NCI-H128 (cell line): ENCODE data around the gene RPS27L.

Experiments
- DNase-seq: peaks from one replicate; lab custom pipeline; 2025; ENCODE audit not compliant: unreplicated experiment; lab: John Stamatoyannopoulos, UW

Gene RPS27L

GRCh38 chr15:63188247-63188925 lies 31.1 kb upstream of the RPS27L start:
- DNase-seq: no peak

- no peak for DNase-seq
Observed at GRCh38 chr15:63187589-63188226, 30.4 kb upstream of the RPS27L start.

- no peak for DNase-seq
Observed at GRCh38 chr15:63186065-63186464, 28.8 kb upstream of the RPS27L start.

DNA sequence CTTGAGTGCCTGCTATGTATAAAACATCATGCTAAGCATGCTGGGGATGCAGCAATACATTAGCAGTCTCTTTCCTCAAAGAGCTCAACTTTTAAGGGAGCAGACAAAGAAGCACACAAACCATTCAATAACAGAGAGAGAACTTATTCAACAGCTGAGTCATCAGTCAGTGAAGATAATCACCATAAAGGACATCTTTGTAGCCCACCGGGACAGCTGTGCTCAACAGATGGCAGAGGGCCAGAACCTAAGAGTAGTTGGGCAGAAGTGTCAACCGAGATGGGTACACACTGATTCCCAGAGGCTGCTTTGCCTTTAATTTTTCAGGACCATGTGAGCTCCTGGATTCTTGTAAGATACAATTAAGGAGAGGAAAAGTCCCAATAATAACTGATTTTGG lies 27.9 kb upstream of the RPS27L start:
- DNase-seq: no peak

DNA sequence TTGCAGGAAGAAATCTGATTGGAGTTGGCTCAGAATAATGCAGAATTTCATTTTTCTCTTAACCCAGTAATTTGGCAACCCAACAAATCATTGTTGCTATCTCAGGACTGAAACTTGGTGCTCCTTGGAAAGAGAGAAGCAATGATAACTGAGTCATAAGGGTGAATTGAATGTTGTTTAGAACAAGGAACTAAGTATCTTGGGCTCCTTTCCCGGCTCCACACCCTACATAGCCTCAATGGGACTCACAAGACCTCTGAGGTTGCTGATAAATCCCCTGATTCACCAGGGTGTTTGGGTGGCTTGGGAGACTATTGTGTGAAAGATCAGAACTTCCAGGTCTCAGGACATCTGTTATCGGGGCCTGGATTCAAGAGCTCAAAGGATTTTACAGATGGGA lies 24.4 kb upstream of the RPS27L start:
- no peak for DNase-seq

GRCh38 chr15:63180746-63181145 lies 23.5 kb upstream of the RPS27L start:
- no peak for DNase-seq

- no peak for DNase-seq
Observed at GRCh38 chr15:63178034-63178433, 20.8 kb upstream of the RPS27L start.

GRCh38 chr15:63176302-63176701 lies 19.0 kb upstream of the RPS27L start:
- DNase-seq: no peak

GRCh38 chr15:63172851-63173451 lies 15.7 kb upstream of the RPS27L start:
- DNase-seq: no peak

DNA sequence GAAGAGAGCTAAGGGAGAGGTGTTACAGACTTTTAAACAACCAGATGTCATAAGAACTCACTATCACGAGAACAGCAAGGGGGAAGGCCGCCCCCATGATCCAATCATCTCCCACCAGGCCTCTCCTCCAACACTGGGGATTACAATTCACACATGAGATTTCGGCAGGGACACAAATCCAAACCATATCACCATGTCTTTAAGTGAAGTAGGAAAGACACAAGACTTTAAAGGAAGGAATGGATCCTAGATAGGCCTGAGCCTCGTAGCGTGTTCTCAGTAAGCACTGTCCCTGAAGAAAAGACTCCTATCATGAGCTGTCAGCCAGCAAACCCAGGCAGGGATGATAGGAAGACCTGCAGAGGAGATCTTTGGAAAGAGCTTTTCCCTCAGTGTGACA lies 15.1 kb upstream of the RPS27L start:
- no peak for DNase-seq

DNA sequence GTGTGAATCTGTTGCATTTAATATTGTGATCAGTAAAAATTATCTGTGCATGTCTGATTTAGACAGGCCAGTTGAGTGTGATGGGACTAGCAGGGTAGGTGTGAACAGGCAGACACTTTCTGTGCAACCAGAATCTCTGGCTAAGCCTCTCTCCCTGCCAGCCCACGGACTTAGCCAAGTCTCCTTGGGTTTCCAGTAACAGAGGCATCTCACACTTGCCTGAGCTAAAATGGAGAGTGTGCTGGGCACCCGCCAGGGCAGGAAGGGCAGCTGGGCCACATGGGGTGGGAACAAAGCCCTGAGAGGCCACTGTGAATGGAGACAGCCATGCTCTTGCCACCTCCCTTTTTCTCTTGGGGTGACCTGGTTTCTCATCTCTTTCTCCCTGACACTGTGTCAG lies 12.5 kb upstream of the RPS27L start:
- no peak for DNase-seq

DNA sequence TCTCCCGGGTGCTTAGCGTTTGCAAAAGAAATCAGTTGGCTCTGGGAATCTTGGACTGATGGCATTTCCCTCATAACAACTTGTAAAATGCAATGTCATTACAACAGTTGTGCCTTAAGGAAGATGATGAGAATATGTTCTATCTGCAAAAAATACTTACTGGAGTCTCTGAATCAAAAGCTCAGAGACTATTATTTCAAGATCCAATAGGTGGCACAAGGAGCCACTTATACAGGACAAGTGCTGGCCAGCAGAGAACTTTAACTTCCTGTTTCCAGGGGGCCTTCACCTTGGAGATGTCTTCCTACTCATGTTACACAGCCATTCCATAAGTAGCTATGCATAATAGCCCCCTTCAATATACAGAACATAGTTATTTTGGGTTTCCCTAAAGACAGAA lies 8.9 kb upstream of the RPS27L start:
- no peak for DNase-seq

DNA sequence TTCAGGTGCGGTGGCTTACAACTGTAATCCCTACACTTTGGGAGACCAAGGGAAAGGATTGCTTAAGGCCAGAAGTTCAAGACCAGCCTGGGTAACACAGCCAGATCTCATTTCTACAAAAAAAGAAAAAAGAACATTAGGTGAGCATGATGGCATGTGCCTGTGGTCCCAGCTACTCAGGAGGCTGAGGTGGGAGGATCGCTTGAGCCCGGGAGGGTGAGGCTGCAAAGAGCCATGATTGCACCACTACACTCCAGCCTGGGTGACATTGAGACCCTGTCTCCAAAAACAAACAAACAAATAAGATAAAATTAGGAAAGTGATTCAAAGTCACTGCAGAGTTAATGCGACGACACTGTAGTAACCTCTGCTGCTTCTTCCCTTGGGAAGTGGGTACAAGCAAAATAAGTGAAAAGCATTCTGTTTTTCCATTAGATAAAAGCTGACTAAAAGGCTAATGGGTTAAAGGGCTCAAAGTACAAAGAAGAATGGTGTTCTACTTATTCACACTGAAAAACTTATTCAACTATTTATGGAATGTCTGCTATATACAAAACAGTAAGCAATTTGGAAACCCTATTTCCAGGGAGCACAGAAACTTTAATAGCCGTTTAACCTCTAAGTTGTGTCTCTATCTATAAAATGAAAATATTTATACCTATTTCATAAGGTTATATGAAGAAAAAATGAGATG lies 8.0 kb upstream of the RPS27L start:
- no peak for DNase-seq

GRCh38 chr15:63163217-63163616 lies 5.9 kb upstream of the RPS27L start:
- DNase-seq: no peak

- no peak for DNase-seq
Observed at GRCh38 chr15:63160638-63161037, 3.4 kb upstream of the RPS27L start.

- no peak for DNase-seq
Observed at GRCh38 chr15:63157891-63158431, 684 bp upstream of the RPS27L start.

DNA sequence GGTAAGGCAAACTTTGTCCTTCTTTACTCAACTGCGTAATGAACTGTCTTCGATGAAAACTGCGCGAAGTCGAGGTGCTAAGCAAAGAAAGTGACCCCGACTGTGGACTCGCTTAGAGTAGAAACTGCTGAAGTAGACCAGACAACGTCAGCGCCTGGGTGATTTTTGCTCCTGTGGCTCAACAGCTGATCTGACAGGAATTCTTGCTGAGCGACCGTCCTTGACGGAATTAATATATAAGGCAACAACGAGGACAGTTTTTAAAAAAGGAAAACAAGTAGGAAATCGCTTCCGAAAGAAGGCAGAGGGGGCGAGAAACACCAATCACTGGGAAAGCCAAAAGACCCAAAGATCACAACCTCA lies 541 bp downstream of the RPS27L start:
- DNase-seq: no peak

DNA sequence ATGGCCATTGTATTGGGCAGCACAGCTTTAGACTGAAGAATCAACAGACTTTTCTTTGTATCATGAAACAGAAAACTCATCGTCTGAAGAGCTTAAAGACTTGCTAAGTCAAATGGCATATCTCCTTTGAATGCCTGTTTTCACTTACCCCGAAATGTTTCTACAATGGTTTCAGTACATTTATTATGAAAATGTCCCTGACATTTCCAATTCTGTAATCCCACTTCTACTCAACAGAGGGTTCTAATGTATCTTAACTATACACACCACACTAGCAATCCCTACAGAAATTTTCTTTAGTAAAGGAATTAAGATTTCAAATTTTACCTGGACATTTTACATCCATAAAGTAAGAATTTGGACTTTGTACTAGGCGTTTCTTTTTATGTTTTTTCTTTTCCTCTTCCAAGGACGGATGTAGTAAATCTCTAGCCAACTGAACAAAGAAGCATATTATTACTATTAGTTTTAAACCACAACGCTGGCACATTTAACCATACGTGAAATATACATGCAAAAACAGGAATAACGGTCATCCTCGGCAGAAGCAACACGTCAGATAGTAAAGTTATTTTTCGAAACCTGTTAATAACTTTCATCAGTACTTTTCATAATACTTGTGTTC lies 1.1 kb downstream of the RPS27L start:
- DNase-seq: no peak

DNA sequence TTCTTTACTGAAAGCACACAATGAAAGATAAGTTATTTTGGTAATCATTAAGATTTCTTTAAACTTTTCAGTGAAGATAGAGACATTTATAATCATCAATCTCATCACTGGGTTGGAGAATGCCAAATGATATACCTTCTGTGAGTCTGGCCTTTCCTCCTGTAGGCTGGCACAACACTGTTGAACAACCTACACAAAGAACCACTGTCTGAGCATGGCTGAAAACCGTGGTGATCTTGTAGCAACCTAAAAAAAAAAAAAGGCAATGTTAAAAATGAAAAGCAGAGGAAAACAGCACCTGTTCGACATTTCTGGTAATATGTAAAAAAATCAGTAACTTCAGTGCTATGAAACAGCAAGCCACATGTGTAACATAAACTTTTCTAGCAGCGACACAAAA lies 1.8 kb downstream of the RPS27L start:
- DNase-seq: no peak

DNA sequence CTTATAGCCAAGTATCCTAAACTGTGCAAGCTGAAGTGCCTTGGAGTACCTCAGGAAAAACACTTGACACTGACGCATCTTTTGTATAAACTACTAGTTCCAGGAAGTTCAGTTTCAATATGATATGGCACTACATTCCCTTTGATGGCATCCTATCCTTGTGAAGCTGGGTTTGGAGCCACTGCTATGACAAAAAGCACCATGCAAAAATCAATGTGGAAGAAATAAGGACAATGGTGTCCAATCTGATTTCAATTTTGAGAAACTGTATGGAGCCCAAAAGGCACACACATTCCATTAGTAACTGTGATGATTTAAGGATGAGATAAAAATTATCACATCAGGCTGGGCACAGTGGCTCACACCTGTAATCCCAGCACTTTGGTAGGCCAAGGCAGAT lies 5.6 kb downstream of the RPS27L start:
- DNase-seq: no peak

GRCh38 chr15:63146684-63147083 lies 10.6 kb downstream of the RPS27L start:
- DNase-seq: no peak
